Nephron (organoid): ENCODE data around the gene IFI27L1.
A peak's percentile ranks its signal among the peaks of the same experiment; 100 is the strongest.

Experiments
- H3K27ac Mint-ChIP-seq, 3 experiments: 2 replicates each; pipeline ENCODE4 v1.8.0; 2020; ENCODE audit warnings: mixed read lengths in 3 of 3, mild to moderate bottlenecking in 2 of 3, moderate library complexity in 1 of 3
- H3K27me3 Mint-ChIP-seq: 2 replicates; pipeline ENCODE4 v1.8.0; 2021; ENCODE audit warnings: low read depth, mild to moderate bottlenecking, moderate library complexity, mixed read lengths
- H3K36me3 Mint-ChIP-seq: 2 replicates; pipeline ENCODE4 v1.8.0; 2020; ENCODE audit warnings: low read depth, mixed read lengths
- H3K4me1 Mint-ChIP-seq: 2 replicates; pipeline ENCODE4 v1.8.0; 2020; ENCODE audit warnings: mixed read lengths
- H3K4me3 Mint-ChIP-seq, 3 experiments: 2 replicates each; pipeline ENCODE4 v1.8.0; 2020; ENCODE audit warnings: mild to moderate bottlenecking in 3 of 3, mixed read lengths in 3 of 3, moderate library complexity in 2 of 3
- H3K9me3 Mint-ChIP-seq: 2 replicates; pipeline ENCODE4 v1.8.0; 2020; ENCODE audit warnings: mixed read lengths
- CTCF ChIP-seq, 3 experiments: fragments of 200-600 bp; sonication (generic); IDR thresholded peaks; one replicate each; pipeline ENCODE4 v1.5.0; 2021; ENCODE audit warnings: antibody characterized with exemption in 3 of 3; ENCODE audit not compliant: unreplicated experiment in 3 of 3

The IFI27L1 gene

GRCh38 chr14:94136575-94137331, 55.6 kb downstream of the IFI27L1 start:
- Mint-ChIP-seq H3K36me3 (no peaks in the 10 kb centered on the region), H3K4me3 (no peak overlapping the region), H3K27me3 (peaks cover 28% of the 10 kb centered on the region), H3K27ac (no peak overlapping the region), H3K4me1 (no peaks in the 10 kb centered on the region), H3K9me3 (peaks cover 13% of the 10 kb centered on the region)
- TF ChIP-seq CTCF (IDR thresholded peaks at IDR 0.05; ENCODE audit: unreplicated experiment in 3 of 3) = peak; percentile 91 to 97 (median 93)

GRCh38 chr14:94138251-94138650, 57.1 kb downstream of the IFI27L1 start:
- no peak overlapping the region for H3K4me3 Mint-ChIP-seq
- H3K27me3 Mint-ChIP-seq = peaks cover 23% of the 10 kb centered on the region
- no peak for TF ChIP-seq CTCF (IDR thresholded peaks at IDR 0.05; ENCODE audit: unreplicated experiment in 3 of 3)
- no peaks in the 10 kb centered on the region for H3K4me1 Mint-ChIP-seq
- H3K36me3 Mint-ChIP-seq = no peaks in the 10 kb centered on the region
- H3K9me3 Mint-ChIP-seq = peaks cover 13% of the 10 kb centered on the region
- no peak overlapping the region for H3K27ac Mint-ChIP-seq

- Mint-ChIP-seq H3K9me3 (peaks cover 13% of the 10 kb centered on the region), H3K4me1 (no peaks in the 10 kb centered on the region), H3K27me3 (peaks cover 24% of the 10 kb centered on the region), H3K36me3 (no peaks in the 10 kb centered on the region), H3K4me3 (no peak overlapping the region), H3K27ac (no peak overlapping the region)
- TF ChIP-seq CTCF (IDR thresholded peaks at IDR 0.05; ENCODE audit: unreplicated experiment in 3 of 3) = no peak
Measured at GRCh38 chr14:94139006-94139405, 57.9 kb downstream of the IFI27L1 start.

- TF ChIP-seq CTCF (IDR thresholded peaks at IDR 0.05; ENCODE audit: unreplicated experiment in 3 of 3) = no peak
- H3K4me3 Mint-ChIP-seq = no peak overlapping the region
- H3K36me3 Mint-ChIP-seq = no peaks in the 10 kb centered on the region
- no peaks in the 10 kb centered on the region for H3K4me1 Mint-ChIP-seq
- no peak overlapping the region for H3K27ac Mint-ChIP-seq
- H3K27me3 Mint-ChIP-seq = peaks cover 24% of the 10 kb centered on the region
- H3K9me3 Mint-ChIP-seq = peaks cover 13% of the 10 kb centered on the region
Measured at GRCh38 chr14:94139421-94139820, 58.3 kb downstream of the IFI27L1 start.

GRCh38 chr14:94142247-94142646, 61.1 kb downstream of the IFI27L1 start:
- Mint-ChIP-seq H3K27me3 (peaks cover 17% of the 10 kb centered on the region), H3K4me3 (no peak overlapping the region), H3K4me1 (no peaks in the 10 kb centered on the region), H3K36me3 (no peaks in the 10 kb centered on the region), H3K27ac (no peak overlapping the region), H3K9me3 (no peaks in the 10 kb centered on the region)
- TF ChIP-seq CTCF (IDR thresholded peaks at IDR 0.05; ENCODE audit: unreplicated experiment in 3 of 3) = no peak

GRCh38 chr14:94142836-94143235, 61.7 kb downstream of the IFI27L1 start:
- Mint-ChIP-seq H3K4me3 (no peak overlapping the region), H3K4me1 (no peaks in the 10 kb centered on the region), H3K27ac (no peak overlapping the region), H3K27me3 (peaks cover 17% of the 10 kb centered on the region), H3K9me3 (no peaks in the 10 kb centered on the region), H3K36me3 (no peaks in the 10 kb centered on the region)
- TF ChIP-seq CTCF (IDR thresholded peaks at IDR 0.05; ENCODE audit: unreplicated experiment in 3 of 3) = no peak
